ENCODE results near the gene ARCN1.

Gene ARCN1

GRCh38 chr11:118528511-118528910 lies 43.7 kb upstream of the ARCN1 start:
- WGBS (ENCODE audit: insufficient coverage) = 100% methylated on average over 6 of the region's 6 CpGs
- CTCF ChIA-PET = interaction anchor here (1.1 to 1.5 kb wide), 2 partner anchors 13 to 44 kb away, joined by 3 read pairs; partner anchors contain the start of gene ARCN1

GRCh38 chr11:118529584-118530175 lies 42.5 kb upstream of the ARCN1 start:
- CTCF ChIA-PET = interaction anchor here (0.8 to 1.4 kb wide), 5 partner anchors 13 to 94 kb away, joined by 3 read pairs; partner anchors contain the start of gene ARCN1
- POLR2A ChIA-PET = no interaction called here

More at GRCh38 chr11:118528511-118528910, 43.7 kb upstream of the ARCN1 start:
- peaks cover 9 to 69% (median 57%) of the 10 kb centered on the region in 4 experiments for H3K4me1 ChIP-seq (ENCODE audit: control extremely low read depth in 1 of 4, control insufficient read depth in 4 of 4, insufficient read depth in 4 of 4, low read length in 3 of 4)
- POLR2A ChIA-PET = no interaction called here
- peaks cover 0 to 8% (median 2%) of the 10 kb centered on the region in 4 experiments for H3K36me3 ChIP-seq (ENCODE audit: control insufficient read depth in 4 of 4, insufficient read depth in 4 of 4, low read length in 3 of 4)
- no peaks in the 10 kb centered on the region for H3K9me3 ChIP-seq (ENCODE audit: control extremely low read depth in 1 of 5, control insufficient read depth in 4 of 5, insufficient read depth in 2 of 5, low read depth in 1 of 5, low read length in 4 of 5)
- no peaks in the 10 kb centered on the region for H3K27me3 ChIP-seq (replicated peaks in 2 of 5; ENCODE audit: control insufficient read depth in 4 of 5, insufficient read depth in 5 of 5, low read length in 4 of 5)
- no peak overlapping the region for H3K27ac ChIP-seq (ENCODE audit: insufficient read depth in 1 of 2, low read depth in 1 of 2, low read length in 2 of 2, poor library complexity in 1 of 2, severe bottlenecking in 2 of 2)
- no peak for DNase-seq
- H3K4me3 ChIP-seq (ENCODE audit: control insufficient read depth in 1 of 7, extremely low read depth in 1 of 7, insufficient read depth in 4 of 7, low read depth in 2 of 7, low read length in 6 of 7) = no peak overlapping the region

DNA sequence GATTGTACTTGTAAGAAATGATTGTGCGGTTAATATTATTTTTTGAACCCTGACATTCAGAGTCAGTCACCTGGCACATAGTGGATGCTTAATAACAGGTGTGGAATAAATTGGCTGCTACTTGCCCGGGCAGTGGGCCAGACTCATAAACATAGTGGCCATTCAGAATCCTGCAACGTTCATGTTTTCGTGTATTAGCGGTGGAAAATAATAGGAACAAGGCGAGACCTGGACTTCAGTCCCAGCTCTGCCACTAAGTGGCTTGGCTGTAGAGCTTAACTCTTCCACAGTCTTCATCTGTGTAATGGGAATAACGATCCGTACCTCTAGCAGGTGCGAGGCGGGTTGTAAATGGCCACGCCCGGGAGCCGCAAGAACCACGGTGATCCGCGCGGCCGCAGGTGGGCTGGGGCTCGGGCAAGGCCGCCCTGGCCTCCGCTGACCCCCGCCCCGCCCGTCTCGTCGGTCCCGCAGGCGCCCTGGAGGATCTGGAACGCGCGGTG lies 42.0 kb upstream of the ARCN1 start:
- Histone ChIP-seq H3K27ac (ENCODE audit: insufficient read depth in 1 of 2, low read depth in 1 of 2, low read length in 2 of 2, poor library complexity in 1 of 2, severe bottlenecking in 2 of 2) (peak overlapping the region; percentile 25 to 69), H3K9me3 (ENCODE audit: control extremely low read depth in 1 of 5, control insufficient read depth in 4 of 5, insufficient read depth in 2 of 5, low read depth in 1 of 5, low read length in 4 of 5) (no peaks in the 10 kb centered on the region), H3K27me3 (replicated peaks in 2 of 5; ENCODE audit: control insufficient read depth in 4 of 5, insufficient read depth in 5 of 5, low read length in 4 of 5) (no peaks in the 10 kb centered on the region), H3K36me3 (ENCODE audit: control insufficient read depth in 4 of 4, insufficient read depth in 4 of 4, low read length in 3 of 4) (peaks cover under 1 to 23% (median 3%) of the 10 kb centered on the region in 4 experiments), H3K4me1 (ENCODE audit: control extremely low read depth in 1 of 4, control insufficient read depth in 4 of 4, insufficient read depth in 4 of 4, low read length in 3 of 4) (peaks cover 0 to 52% (median 40%) of the 10 kb centered on the region in 4 experiments), H3K4me3 (ENCODE audit: control insufficient read depth in 1 of 7, extremely low read depth in 1 of 7, insufficient read depth in 4 of 7, low read depth in 2 of 7, low read length in 6 of 7) (peak overlapping the region; percentile 66 to 98 (median 80))
- CTCF ChIA-PET = interaction anchor here (1.2 to 1.4 kb wide), 4 partner anchors 13 to 39 kb away, joined by 3 read pairs; no protein-coding TSS in a partner anchor
- POLR2A ChIA-PET = no interaction called here
- DNase-seq = peak in 2 of 3 donors; percentile 30 to 39
- 6% methylated on average over 20 of the region's 31 CpGs for WGBS (ENCODE audit: insufficient coverage)

More at GRCh38 chr11:118529584-118530175, 42.5 kb upstream of the ARCN1 start:
- Histone ChIP-seq H3K9me3 (ENCODE audit: control extremely low read depth in 1 of 5, control insufficient read depth in 4 of 5, insufficient read depth in 2 of 5, low read depth in 1 of 5, low read length in 4 of 5) (no peaks in the 10 kb centered on the region), H3K4me1 (ENCODE audit: control extremely low read depth in 1 of 4, control insufficient read depth in 4 of 4, insufficient read depth in 4 of 4, low read length in 3 of 4) (peaks cover 0 to 57% (median 45%) of the 10 kb centered on the region in 4 experiments), H3K36me3 (ENCODE audit: control insufficient read depth in 4 of 4, insufficient read depth in 4 of 4, low read length in 3 of 4) (peaks cover 0 to 18% (median 2%) of the 10 kb centered on the region in 4 experiments), H3K4me3 (ENCODE audit: control insufficient read depth in 1 of 7, extremely low read depth in 1 of 7, insufficient read depth in 4 of 7, low read depth in 2 of 7, low read length in 6 of 7) (peak overlapping the region in 5 of 7 experiments; percentile 66 to 98 (median 92)), H3K27me3 (replicated peaks in 2 of 5; ENCODE audit: control insufficient read depth in 4 of 5, insufficient read depth in 5 of 5, low read length in 4 of 5) (no peaks in the 10 kb centered on the region), H3K27ac (ENCODE audit: insufficient read depth in 1 of 2, low read depth in 1 of 2, low read length in 2 of 2, poor library complexity in 1 of 2, severe bottlenecking in 2 of 2) (peak overlapping the region in 1 of 2 experiments; percentile 69)
- 87% methylated on average over 5 of the region's 5 CpGs for WGBS (ENCODE audit: insufficient coverage)
- no peak for DNase-seq

DNA sequence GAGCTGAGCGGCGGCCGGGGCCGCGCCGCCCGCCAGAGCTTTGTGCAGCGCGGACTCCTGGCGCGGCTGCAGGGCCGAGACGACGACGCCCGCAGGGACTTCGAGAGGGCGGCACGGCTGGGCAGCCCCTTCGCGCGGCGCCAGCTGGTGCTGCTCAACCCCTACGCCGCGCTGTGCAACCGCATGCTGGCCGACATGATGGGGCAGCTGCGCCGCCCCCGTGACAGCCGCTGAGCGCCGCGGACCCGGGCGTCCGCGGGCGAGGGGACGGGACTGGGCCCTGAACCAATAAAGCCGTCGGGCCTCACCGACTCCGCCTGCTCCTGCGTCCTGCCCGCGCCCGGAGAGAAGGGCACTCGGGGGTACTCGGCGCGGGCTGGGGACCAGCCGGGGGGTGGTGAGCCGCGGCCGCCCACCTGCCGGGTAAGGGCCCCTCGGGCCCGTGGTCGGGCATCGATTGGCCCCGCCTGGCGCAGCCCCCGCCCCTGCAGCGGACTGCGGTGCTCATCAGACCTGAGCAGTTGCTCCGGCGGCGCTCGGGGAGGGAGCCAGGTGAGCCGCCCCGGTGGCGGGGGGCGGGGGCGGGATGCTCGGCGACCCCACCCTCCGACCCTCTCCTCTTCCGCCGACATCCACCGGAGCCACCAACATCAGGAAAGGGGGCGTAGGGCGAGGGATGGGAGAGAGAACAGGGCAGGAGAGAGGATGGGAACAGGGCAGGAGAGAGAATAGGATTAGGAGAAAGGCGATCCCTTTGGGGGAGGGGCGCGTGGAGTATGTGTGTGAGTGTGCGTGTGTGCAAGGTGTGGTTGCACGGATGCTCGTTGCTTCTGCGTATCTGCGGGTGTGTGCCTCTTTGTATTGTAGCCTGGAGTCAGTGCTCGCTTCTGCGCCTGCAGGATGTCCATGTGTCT lies 41.3 kb upstream of the ARCN1 start, which contains the start of gene TMEM25:
Gene TMEM25, plus strand, starts transcription at position 510 of the 914 bp plus-strand sequence. CDS start 610 bp downstream, outside the sequence.
- Histone ChIP-seq H3K4me1 (ENCODE audit: control extremely low read depth in 1 of 4, control insufficient read depth in 4 of 4, insufficient read depth in 4 of 4, low read length in 3 of 4) (peaks cover 0 to 46% (median 35%) of the 10 kb centered on the region in 4 experiments), H3K27ac (ENCODE audit: insufficient read depth in 1 of 2, low read depth in 1 of 2, low read length in 2 of 2, poor library complexity in 1 of 2, severe bottlenecking in 2 of 2) (peak within 1 kb of the TSS; percentile 25 to 69), H3K36me3 (ENCODE audit: control insufficient read depth in 4 of 4, insufficient read depth in 4 of 4, low read length in 3 of 4) (peaks cover 2 to 28% (median 4%) of the 10 kb centered on the region in 4 experiments), H3K4me3 (ENCODE audit: control insufficient read depth in 1 of 7, extremely low read depth in 1 of 7, insufficient read depth in 4 of 7, low read depth in 2 of 7, low read length in 6 of 7) (peak within 1 kb of the TSS; percentile 66 to 98 (median 80)), H3K9me3 (ENCODE audit: control extremely low read depth in 1 of 5, control insufficient read depth in 4 of 5, insufficient read depth in 2 of 5, low read depth in 1 of 5, low read length in 4 of 5) (no peaks in the 10 kb centered on the region), H3K27me3 (replicated peaks in 2 of 5; ENCODE audit: control insufficient read depth in 4 of 5, insufficient read depth in 5 of 5, low read length in 4 of 5) (no peaks in the 10 kb centered on the region)
- ChIA-PET CTCF (interaction anchor here (1.2 to 1.3 kb wide), 3 partner anchors 12 to 21 kb away, joined by 3 read pairs; no protein-coding TSS in a partner anchor), POLR2A (no interaction called here)
- WGBS (ENCODE audit: insufficient coverage) = under 1% methylated on average over 79 of the region's 94 CpGs
- peak; percentile 48 to 79 (median 65) for DNase-seq

- 10% methylated on average over 12 of the region's 12 CpGs for WGBS (ENCODE audit: insufficient coverage)
- peak overlapping the region; percentile 66 to 98 (median 80) for H3K4me3 ChIP-seq (ENCODE audit: control insufficient read depth in 1 of 7, extremely low read depth in 1 of 7, insufficient read depth in 4 of 7, low read depth in 2 of 7, low read length in 6 of 7)
- peaks cover 0 to 39% (median 31%) of the 10 kb centered on the region in 4 experiments for H3K4me1 ChIP-seq (ENCODE audit: control extremely low read depth in 1 of 4, control insufficient read depth in 4 of 4, insufficient read depth in 4 of 4, low read length in 3 of 4)
- no peak for DNase-seq
- H3K9me3 ChIP-seq (ENCODE audit: control extremely low read depth in 1 of 5, control insufficient read depth in 4 of 5, insufficient read depth in 2 of 5, low read depth in 1 of 5, low read length in 4 of 5) = no peaks in the 10 kb centered on the region
- H3K36me3 ChIP-seq (ENCODE audit: control insufficient read depth in 4 of 4, insufficient read depth in 4 of 4, low read length in 3 of 4) = peaks cover 2 to 28% (median 4%) of the 10 kb centered on the region in 4 experiments
- H3K27me3 ChIP-seq (replicated peaks in 2 of 5; ENCODE audit: control insufficient read depth in 4 of 5, insufficient read depth in 5 of 5, low read length in 4 of 5) = no peaks in the 10 kb centered on the region
- POLR2A ChIA-PET = no interaction called here
- H3K27ac ChIP-seq (ENCODE audit: insufficient read depth in 1 of 2, low read depth in 1 of 2, low read length in 2 of 2, poor library complexity in 1 of 2, severe bottlenecking in 2 of 2) = peak overlapping the region in 1 of 2 experiments; percentile 69
- CTCF ChIA-PET = no interaction called here
Measured at GRCh38 chr11:118531597-118532084, 40.6 kb upstream of the ARCN1 start.

GRCh38 chr11:118532091-118532490 lies 40.1 kb upstream of the ARCN1 start:
- WGBS (ENCODE audit: insufficient coverage) = 97% methylated on average over 8 of the region's 10 CpGs
- ChIA-PET POLR2A (no interaction called here), CTCF (no interaction called here)
- Histone ChIP-seq H3K4me1 (ENCODE audit: control extremely low read depth in 1 of 4, control insufficient read depth in 4 of 4, insufficient read depth in 4 of 4, low read length in 3 of 4) (peaks cover 0 to 34% (median 29%) of the 10 kb centered on the region in 4 experiments), H3K27ac (ENCODE audit: insufficient read depth in 1 of 2, low read depth in 1 of 2, low read length in 2 of 2, poor library complexity in 1 of 2, severe bottlenecking in 2 of 2) (peak overlapping the region in 1 of 2 experiments; percentile 69), H3K4me3 (ENCODE audit: control insufficient read depth in 1 of 7, extremely low read depth in 1 of 7, insufficient read depth in 4 of 7, low read depth in 2 of 7, low read length in 6 of 7) (peak overlapping the region in 4 of 7 experiments; percentile 73 to 98 (median 92)), H3K9me3 (ENCODE audit: control extremely low read depth in 1 of 5, control insufficient read depth in 4 of 5, insufficient read depth in 2 of 5, low read depth in 1 of 5, low read length in 4 of 5) (no peaks in the 10 kb centered on the region), H3K27me3 (replicated peaks in 2 of 5; ENCODE audit: control insufficient read depth in 4 of 5, insufficient read depth in 5 of 5, low read length in 4 of 5) (no peaks in the 10 kb centered on the region), H3K36me3 (ENCODE audit: control insufficient read depth in 4 of 4, insufficient read depth in 4 of 4, low read length in 3 of 4) (peaks cover 2 to 28% (median 4%) of the 10 kb centered on the region in 4 experiments)
- no peak for DNase-seq

Data from common myeloid progenitor, CD34-positive (primary cell).